Suprapubic skin (tissue), 3 donors: Measurements from ENCODE around the gene CAMK1.

Experiments used
- CTCF ChIP-seq, 2 donors: fragments of 200-600 bp in 1 of 2; fragments of 450-650 bp in 1 of 2; sonication (generic) in 1 of 2; IDR thresholded peaks; one replicate each; pipeline ENCODE4 v1.5.1; 2016 to 2019; ENCODE audit warnings: antibody characterized with exemption in 2 of 2, mild to moderate bottlenecking in 1 of 2, moderate library complexity in 1 of 2
- POLR2AphosphoS5 ChIP-seq, 3 donors: sonication (generic); formaldehyde crosslinking; IDR thresholded peaks; one replicate each; pipeline ENCODE4 v1.6.1; 2017; ENCODE audit warnings: antibody characterized with exemption in 3 of 3

- TF ChIP-seq CTCF (IDR thresholded peaks at IDR 0.05) (no peak), POLR2AphosphoS5 (IDR thresholded peaks at IDR 0.05) (no peak)
Measured at GRCh38 chr3:9809239-9809614, 39.5 kb upstream of the CAMK1 start.
